Measurements from ENCODE around the gene LCTL. TPM values are rescaled to one million over a fixed set of nuclear protein-coding genes. Genes with fewer than 3 reads are reported as not detected.

The LCTL gene
- total RNA-seq, 5 donors from 2014 or later (not counting 1 experiment from before 2014, with no cell fraction given) = not detected

DNA sequence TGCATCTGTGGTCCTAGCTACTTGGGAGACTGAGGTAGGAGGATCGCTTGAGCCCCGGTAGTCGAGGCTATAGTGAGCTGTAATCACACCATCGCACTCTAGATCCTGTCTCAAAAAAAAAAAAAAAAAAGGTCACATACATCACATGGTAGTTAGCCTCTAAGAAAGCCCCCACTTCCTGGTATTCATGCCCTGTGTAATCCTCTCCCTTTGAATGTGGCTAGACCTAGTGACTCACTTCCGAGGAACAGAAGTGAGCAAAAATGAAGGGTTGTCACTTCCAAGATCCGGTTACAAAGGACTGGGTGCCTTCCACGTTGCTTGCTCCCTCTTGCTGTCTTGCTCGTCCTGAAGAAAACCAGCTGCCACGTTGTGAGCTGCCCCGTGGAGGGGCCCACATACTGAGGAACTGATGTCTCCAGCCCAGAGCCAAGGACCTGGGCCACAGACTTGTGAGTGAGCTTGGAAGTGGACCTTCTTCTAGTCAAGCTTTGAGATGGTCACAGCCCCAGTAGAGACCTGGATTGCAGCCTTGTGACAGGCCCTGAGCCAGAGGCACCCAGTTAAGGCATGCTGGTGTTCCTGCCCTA, 12.6 kb upstream of the LCTL start:
- no peak for ATAC-seq (replicated peaks in 1 of 4)
- H3K27me3 Mint-ChIP-seq = no peaks in the 10 kb centered on the region
- DNase-seq = no peak
- H3K4me1 Mint-ChIP-seq = no peaks in the 10 kb centered on the region
- ChIA-PET CTCF (no interaction called here), POLR2A (no interaction called here)
- H3K36me3 Mint-ChIP-seq = no peaks in the 10 kb centered on the region
- Histone ChIP-seq H3K36me3 (ENCODE audit: control insufficient read depth in 2 of 2, extremely low read depth in 1 of 2, insufficient read depth in 1 of 2, low read length in 1 of 2) (no peaks in the 10 kb centered on the region), H3K27me3 (replicated peaks in 1 of 2; ENCODE audit: control insufficient read depth in 2 of 2, extremely low read depth in 1 of 2, insufficient read depth in 2 of 2, low read length in 1 of 2) (peaks cover 0 to 2% of the 10 kb centered on the region in 2 experiments), H3K27ac (ENCODE audit: low read length) (no peak overlapping the region), H3K4me3 (ENCODE audit: control insufficient read depth in 1 of 2, extremely low read depth in 1 of 2, low read length in 1 of 2) (no peak overlapping the region), H3K9me3 (no peaks in the 10 kb centered on the region), H3K4me1 (ENCODE audit: control insufficient read depth in 1 of 2, extremely low read depth in 1 of 2, insufficient read depth in 2 of 2, low read length in 2 of 2) (no peaks in the 10 kb centered on the region)
- WGBS (ENCODE audit: insufficient coverage) = 82% methylated on average over 4 of the region's 10 CpGs
- no peaks in the 10 kb centered on the region for H3K9me3 Mint-ChIP-seq
- no peak overlapping the region for H3K4me3 Mint-ChIP-seq
- no peak overlapping the region for H3K27ac Mint-ChIP-seq

DNA sequence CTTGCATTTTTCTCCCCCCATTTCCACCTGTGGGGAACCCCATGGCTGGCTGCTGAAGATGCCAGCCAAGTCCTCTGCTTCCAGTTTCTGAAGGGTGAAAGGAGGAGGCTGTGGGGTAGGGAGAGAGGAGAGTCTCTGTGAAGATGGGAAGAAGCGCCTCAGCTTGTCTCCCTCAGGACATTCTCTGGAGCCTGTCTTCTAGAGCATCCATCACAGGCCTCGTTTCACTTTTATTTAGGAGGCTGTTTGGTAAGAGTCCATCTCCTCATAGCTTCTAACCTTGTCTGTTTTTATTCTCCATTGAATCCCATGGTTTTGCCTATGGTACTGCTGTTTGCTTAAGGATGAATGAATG, 8.8 kb upstream of the LCTL start:
- Mint-ChIP-seq H3K4me3 (no peak overlapping the region), H3K27me3 (no peaks in the 10 kb centered on the region), H3K36me3 (no peaks in the 10 kb centered on the region), H3K27ac (no peak overlapping the region), H3K4me1 (no peaks in the 10 kb centered on the region), H3K9me3 (no peaks in the 10 kb centered on the region)
- H3K36me3 ChIP-seq (ENCODE audit: control insufficient read depth in 2 of 2, extremely low read depth in 1 of 2, insufficient read depth in 1 of 2, low read length in 1 of 2) = no peaks in the 10 kb centered on the region
- peaks cover 0 to 2% of the 10 kb centered on the region in 2 experiments for H3K27me3 ChIP-seq (replicated peaks in 1 of 2; ENCODE audit: control insufficient read depth in 2 of 2, extremely low read depth in 1 of 2, insufficient read depth in 2 of 2, low read length in 1 of 2)
- WGBS (ENCODE audit: insufficient coverage) = no CpG with 5 or more reads among the region's 2 CpGs
- no peaks in the 10 kb centered on the region for H3K4me1 ChIP-seq (ENCODE audit: control insufficient read depth in 1 of 2, extremely low read depth in 1 of 2, insufficient read depth in 2 of 2, low read length in 2 of 2)
- H3K9me3 ChIP-seq = no peaks in the 10 kb centered on the region
- no peak overlapping the region for H3K4me3 ChIP-seq (ENCODE audit: control insufficient read depth in 1 of 2, extremely low read depth in 1 of 2, low read length in 1 of 2)
- DNase-seq (no peak), ATAC-seq (replicated peaks in 1 of 4) (no peak)
- no peak overlapping the region for H3K27ac ChIP-seq (ENCODE audit: low read length)
- ChIA-PET CTCF (no interaction called here), POLR2A (no interaction called here)

DNA sequence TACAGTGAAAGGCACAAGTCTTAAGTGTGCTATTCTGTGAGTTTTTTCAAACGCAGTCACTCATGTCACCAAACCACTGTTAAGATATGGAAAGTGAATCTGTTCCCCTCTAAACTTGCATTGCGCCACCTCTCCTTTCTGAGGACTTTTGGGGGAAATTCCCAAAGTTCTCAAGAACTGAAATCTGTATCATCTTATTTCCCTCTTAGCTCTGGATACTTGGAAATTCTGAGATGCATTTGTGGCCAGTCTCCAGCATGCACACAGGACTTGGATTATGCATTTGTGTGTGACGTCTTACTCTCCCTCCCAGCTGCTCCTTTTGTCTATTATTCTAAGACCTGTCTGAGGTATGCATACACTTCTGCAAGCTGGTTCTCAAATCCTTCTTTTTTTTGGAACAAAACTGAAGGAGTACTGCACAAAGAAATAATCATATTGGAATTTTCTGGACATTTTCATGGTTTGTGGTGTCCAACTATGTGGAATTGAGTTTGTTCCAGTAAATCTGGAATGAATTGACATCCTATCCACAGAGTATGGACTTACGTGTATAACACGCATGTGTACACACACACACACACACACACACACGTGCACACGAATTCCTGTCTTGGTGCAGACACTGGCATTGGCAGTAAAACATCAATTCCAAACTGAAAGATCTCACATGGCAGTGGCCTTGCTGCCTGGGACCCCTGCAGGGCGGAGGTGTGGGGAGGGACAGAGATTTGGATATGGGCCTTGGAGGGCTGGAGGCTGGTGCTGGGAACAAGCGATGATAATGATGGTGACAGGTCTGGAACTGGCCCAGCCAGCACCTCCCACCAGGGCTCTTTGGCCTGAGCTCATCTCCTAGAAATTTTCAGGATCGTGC, 8.2 kb upstream of the LCTL start:
- ATAC-seq (replicated peaks in 1 of 4) = no peak
- H3K4me3 Mint-ChIP-seq = no peak overlapping the region
- POLR2A ChIA-PET = no interaction called here

DNA sequence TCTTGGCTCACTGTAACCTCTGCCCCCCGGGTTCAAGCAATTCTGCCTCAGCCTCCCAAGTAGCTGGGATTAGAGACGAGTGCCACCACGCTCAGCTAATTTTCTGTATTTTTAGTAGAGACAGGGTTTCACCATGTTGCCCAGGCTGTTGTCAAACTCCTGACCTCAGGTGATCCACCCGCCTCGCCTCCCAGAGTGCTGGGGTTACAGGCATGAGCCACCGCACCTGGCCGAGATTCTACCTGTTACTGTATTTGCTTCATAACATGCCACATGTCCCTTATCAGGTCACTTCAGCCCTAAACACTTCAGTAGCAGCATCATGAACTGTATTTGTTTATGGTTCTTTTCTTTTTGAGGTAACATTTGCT, 7.5 kb upstream of the LCTL start:
- DNase-seq = no peak

More for the DNA sequence above, 8.2 kb upstream of the LCTL start:
- DNase-seq = no peak
- Mint-ChIP-seq H3K9me3 (no peaks in the 10 kb centered on the region), H3K4me1 (no peaks in the 10 kb centered on the region), H3K27ac (no peak overlapping the region), H3K27me3 (no peaks in the 10 kb centered on the region), H3K36me3 (no peaks in the 10 kb centered on the region)
- CTCF ChIA-PET = no interaction called here
- H3K9me3 ChIP-seq = no peaks in the 10 kb centered on the region
- WGBS (ENCODE audit: insufficient coverage) = 100% methylated on average over 1 of the region's 10 CpGs
- no peak overlapping the region for H3K4me3 ChIP-seq (ENCODE audit: control insufficient read depth in 1 of 2, extremely low read depth in 1 of 2, low read length in 1 of 2)
- H3K27me3 ChIP-seq (replicated peaks in 1 of 2; ENCODE audit: control insufficient read depth in 2 of 2, extremely low read depth in 1 of 2, insufficient read depth in 2 of 2, low read length in 1 of 2) = peaks cover 0 to 2% of the 10 kb centered on the region in 2 experiments
- no peaks in the 10 kb centered on the region for H3K36me3 ChIP-seq (ENCODE audit: control insufficient read depth in 2 of 2, extremely low read depth in 1 of 2, insufficient read depth in 1 of 2, low read length in 1 of 2)
- no peak overlapping the region for H3K27ac ChIP-seq (ENCODE audit: low read length)
- no peaks in the 10 kb centered on the region for H3K4me1 ChIP-seq (ENCODE audit: control insufficient read depth in 1 of 2, extremely low read depth in 1 of 2, insufficient read depth in 2 of 2, low read length in 2 of 2)

DNA sequence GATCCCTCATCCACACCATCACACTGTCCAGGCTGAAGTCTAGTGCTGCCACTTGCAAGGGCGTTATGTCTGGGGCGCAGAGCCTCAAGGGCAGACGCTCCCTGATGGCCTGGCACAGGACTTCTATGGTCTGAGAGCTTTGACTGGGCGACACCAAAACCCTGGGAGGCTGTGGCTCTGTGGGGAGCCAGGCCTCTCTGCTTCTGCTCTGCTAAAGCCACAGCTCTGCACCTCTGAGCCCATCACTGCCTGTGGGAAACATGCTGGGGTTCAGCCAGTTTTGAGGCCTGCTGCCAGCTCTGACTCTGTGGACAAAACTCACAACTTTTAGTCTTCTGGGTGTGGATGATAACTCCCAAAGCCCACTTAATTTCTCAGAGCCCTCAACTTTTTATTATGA, 6.3 kb upstream of the LCTL start:
- no peaks in the 10 kb centered on the region for H3K36me3 ChIP-seq (ENCODE audit: control insufficient read depth in 2 of 2, extremely low read depth in 1 of 2, insufficient read depth in 1 of 2, low read length in 1 of 2)
- no peak overlapping the region for H3K4me3 ChIP-seq (ENCODE audit: control insufficient read depth in 1 of 2, extremely low read depth in 1 of 2, low read length in 1 of 2)
- H3K9me3 Mint-ChIP-seq = no peaks in the 10 kb centered on the region
- ChIA-PET CTCF (interaction anchor here in 1 of 2 donors (0.7 kb wide), 2 partner anchors 11 to 1116 kb away, joined by 3 to 4 read pairs; no protein-coding TSS in a partner anchor), POLR2A (no interaction called here)
- 73% methylated on average over 4 of the region's 4 CpGs for WGBS (ENCODE audit: insufficient coverage)
- DNase-seq (no peak), ATAC-seq (replicated peaks in 1 of 4) (no peak)
- no peak overlapping the region for H3K27ac Mint-ChIP-seq
- no peak overlapping the region for H3K4me3 Mint-ChIP-seq
- no peaks in the 10 kb centered on the region for H3K27me3 Mint-ChIP-seq
- peaks cover 0 to 2% of the 10 kb centered on the region in 2 experiments for H3K27me3 ChIP-seq (replicated peaks in 1 of 2; ENCODE audit: control insufficient read depth in 2 of 2, extremely low read depth in 1 of 2, insufficient read depth in 2 of 2, low read length in 1 of 2)
- no peaks in the 10 kb centered on the region for H3K36me3 Mint-ChIP-seq
- peaks cover 0 to 2% of the 10 kb centered on the region in 2 experiments for H3K4me1 ChIP-seq (ENCODE audit: control insufficient read depth in 1 of 2, extremely low read depth in 1 of 2, insufficient read depth in 2 of 2, low read length in 2 of 2)
- H3K9me3 ChIP-seq = no peaks in the 10 kb centered on the region
- peaks cover under 1 to 2% (median 1%) of the 10 kb centered on the region in 3 donors for H3K4me1 Mint-ChIP-seq
- H3K27ac ChIP-seq (ENCODE audit: low read length) = no peak overlapping the region

More for the DNA sequence above, 7.5 kb upstream of the LCTL start:
- H3K9me3 Mint-ChIP-seq = no peaks in the 10 kb centered on the region
- Histone ChIP-seq H3K27me3 (replicated peaks in 1 of 2; ENCODE audit: control insufficient read depth in 2 of 2, extremely low read depth in 1 of 2, insufficient read depth in 2 of 2, low read length in 1 of 2) (peaks cover 0 to 2% of the 10 kb centered on the region in 2 experiments), H3K4me1 (ENCODE audit: control insufficient read depth in 1 of 2, extremely low read depth in 1 of 2, insufficient read depth in 2 of 2, low read length in 2 of 2) (no peaks in the 10 kb centered on the region), H3K4me3 (ENCODE audit: control insufficient read depth in 1 of 2, extremely low read depth in 1 of 2, low read length in 1 of 2) (no peak overlapping the region), H3K27ac (ENCODE audit: low read length) (no peak overlapping the region), H3K9me3 (no peaks in the 10 kb centered on the region), H3K36me3 (ENCODE audit: control insufficient read depth in 2 of 2, extremely low read depth in 1 of 2, insufficient read depth in 1 of 2, low read length in 1 of 2) (no peaks in the 10 kb centered on the region)
- 100% methylated on average over 2 of the region's 7 CpGs for WGBS (ENCODE audit: insufficient coverage)
- H3K27me3 Mint-ChIP-seq = no peaks in the 10 kb centered on the region
- ChIA-PET CTCF (no interaction called here), POLR2A (no interaction called here)
- no peaks in the 10 kb centered on the region for H3K36me3 Mint-ChIP-seq
- no peak for ATAC-seq (replicated peaks in 1 of 4)
- no peak overlapping the region for H3K27ac Mint-ChIP-seq
- H3K4me1 Mint-ChIP-seq = no peaks in the 10 kb centered on the region
- H3K4me3 Mint-ChIP-seq = no peak overlapping the region

DNA sequence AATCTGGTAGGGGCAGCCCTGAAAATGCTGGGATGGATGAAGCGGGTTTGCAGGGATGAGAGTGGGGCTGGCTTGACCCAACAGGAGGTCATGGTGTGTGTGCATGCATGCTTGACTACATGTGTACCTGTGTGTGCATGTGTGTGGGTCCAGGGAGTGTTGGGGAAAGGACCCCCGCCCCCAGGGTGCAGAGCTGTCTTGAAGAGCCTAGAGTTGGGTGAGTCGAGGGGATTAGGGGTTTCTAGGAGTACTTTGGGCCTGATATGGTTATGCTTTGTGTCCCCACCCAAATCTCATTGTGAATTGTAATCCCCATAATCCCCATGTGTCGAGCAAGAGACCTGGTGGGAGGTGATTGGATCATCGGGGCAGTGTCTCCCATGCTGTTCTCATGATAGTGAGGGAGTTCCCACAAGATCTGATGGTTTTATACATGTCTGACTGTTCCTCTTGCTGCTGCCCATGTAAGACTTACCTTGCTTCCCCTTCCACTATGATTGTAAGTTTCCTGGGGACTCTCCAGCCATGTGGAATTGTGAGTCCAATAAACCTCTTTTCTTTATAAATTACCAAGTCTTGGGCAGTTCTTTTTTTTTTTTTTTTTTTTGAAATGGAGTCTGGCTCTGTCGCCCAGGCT, 5.2 kb upstream of the LCTL start:
- no peaks in the 10 kb centered on the region for H3K36me3 ChIP-seq (ENCODE audit: control insufficient read depth in 2 of 2, extremely low read depth in 1 of 2, insufficient read depth in 1 of 2, low read length in 1 of 2)
- no peaks in the 10 kb centered on the region for H3K36me3 Mint-ChIP-seq
- CTCF ChIA-PET = no interaction called here
- H3K4me3 Mint-ChIP-seq = no peak overlapping the region
- H3K9me3 Mint-ChIP-seq = no peaks in the 10 kb centered on the region
- H3K4me1 ChIP-seq (ENCODE audit: control insufficient read depth in 1 of 2, extremely low read depth in 1 of 2, insufficient read depth in 2 of 2, low read length in 2 of 2) = peaks cover 0 to 6% of the 10 kb centered on the region in 2 experiments
- H3K27me3 Mint-ChIP-seq = no peaks in the 10 kb centered on the region
- peaks cover 4 to 8% (median 6%) of the 10 kb centered on the region in 3 donors for H3K4me1 Mint-ChIP-seq
- POLR2A ChIA-PET = no interaction called here
- H3K9me3 ChIP-seq = no peaks in the 10 kb centered on the region
- H3K27me3 ChIP-seq (replicated peaks in 1 of 2; ENCODE audit: control insufficient read depth in 2 of 2, extremely low read depth in 1 of 2, insufficient read depth in 2 of 2, low read length in 1 of 2) = peaks cover 0 to 4% of the 10 kb centered on the region in 2 experiments
- ATAC-seq (replicated peaks in 1 of 4) (no peak), DNase-seq (no peak)
- H3K27ac Mint-ChIP-seq = no peak overlapping the region
- WGBS (ENCODE audit: insufficient coverage) = 82% methylated on average over 3 of the region's 6 CpGs
- H3K4me3 ChIP-seq (ENCODE audit: control insufficient read depth in 1 of 2, extremely low read depth in 1 of 2, low read length in 1 of 2) = no peak overlapping the region
- no peak overlapping the region for H3K27ac ChIP-seq (ENCODE audit: low read length)

Measured in T-cell (primary cell).